OCI-LY1 (cell line): ENCODE measurements around the gene ABCA9.

Source experiments
- CTCF ChIP-seq: fragments of 200-600 bp; sonication (generic), shearing (Covaris generic); IDR thresholded peaks from 2 replicates; pipeline ENCODE4 v1.5.1; 2017; ENCODE audit warnings: mild to moderate bottlenecking, antibody characterized with exemption, low read length, moderate library complexity, mixed read lengths
- EZH2 ChIP-seq: fragments of 200-600 bp; sonication (generic), shearing (Covaris generic); IDR thresholded peaks from 2 replicates; pipeline ENCODE4 v1.8.0; 2017; ENCODE audit warnings: borderline replicate concordance, mixed run types, mild to moderate bottlenecking, antibody characterized with exemption, low read length, moderate library complexity, mixed read lengths

- no peak for TF ChIP-seq CTCF
- TF ChIP-seq EZH2: no peak
These were observed 42.6 kb downstream of the ABCA9 start for GRCh38 chr17:69018022-69018615.
